ENCODE results near the gene ETNK2. TPM values are rescaled to one million over a fixed set of nuclear protein-coding genes. Genes with fewer than 3 reads are reported as not detected.
A peak's percentile ranks its signal among the peaks of the same experiment; 100 is the strongest.

Gene ETNK2
- total and polyA plus RNA-seq, 2 of the 13 experiments (the other 11 are each of a cell fraction or from before 2014, with no cell fraction given) = 15.5 to 42.8 TPM

DNA sequence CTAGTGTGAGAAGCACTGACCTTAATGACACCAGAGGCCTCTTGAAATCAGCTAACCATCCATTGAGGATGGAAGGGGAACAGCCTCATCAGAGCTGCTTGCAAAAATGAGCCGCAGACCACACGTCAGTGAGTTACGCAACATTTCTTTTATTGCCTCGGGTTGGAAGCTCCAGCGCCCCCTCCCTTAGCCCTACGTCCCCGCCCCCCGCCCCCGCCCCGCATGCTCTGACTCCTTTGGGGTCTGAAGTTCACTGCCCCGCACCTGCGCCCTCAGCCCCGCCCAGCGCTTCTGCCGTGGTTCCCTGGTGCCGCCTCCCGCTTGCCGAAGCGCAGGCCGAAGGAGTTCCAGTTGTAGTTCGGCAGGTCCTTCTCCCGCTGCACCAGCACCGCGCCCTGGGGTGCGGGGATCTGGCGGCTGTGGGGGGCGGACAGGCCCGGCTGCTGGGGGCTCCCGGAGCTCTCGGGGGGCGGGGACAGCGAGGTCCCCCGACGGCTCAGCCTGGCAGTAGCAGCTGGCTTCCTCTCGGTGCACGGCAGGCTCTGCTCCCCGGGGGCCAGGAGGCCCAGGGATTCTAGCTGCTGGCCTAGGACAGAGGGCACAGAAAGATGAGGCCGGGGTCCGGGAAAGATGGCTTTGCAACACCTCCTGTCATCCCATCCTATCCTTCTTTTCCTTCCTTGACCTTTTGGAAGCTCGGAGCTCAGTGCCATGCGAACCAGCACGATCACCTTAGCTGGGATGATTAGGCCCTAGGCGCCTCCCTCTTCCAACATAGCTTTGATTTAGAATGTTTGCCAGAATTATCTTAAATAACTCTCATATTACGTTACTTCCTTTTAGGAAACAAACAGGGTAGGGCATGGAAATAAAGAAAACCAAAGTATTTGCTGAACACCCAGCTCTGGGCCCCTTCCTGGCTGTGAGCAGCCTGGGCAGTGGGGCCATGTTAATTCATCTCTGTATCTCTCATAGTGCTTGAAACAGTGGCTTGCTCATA, 38.7 kb upstream of the ETNK2 start (continued):
- TF ChIP-seq MAF1 (CRISPR knock-in tag; IDR thresholded peaks at IDR 0.05; ENCODE audit: borderline replicate concordance) = no peak
- TF ChIP-seq HNRNPLL (IDR thresholded peaks at IDR 0.05; ENCODE audit: low read depth, low read length, poor library complexity, severe bottlenecking) = peak; percentile 25
- no peak for TF ChIP-seq RBM22 (optimal IDR thresholded peaks at IDR 0.05; ENCODE audit: low read length)
- TF ChIP-seq SMARCE1 (IDR thresholded peaks at IDR 0.05; ENCODE audit: borderline replicate concordance) = no peak
- no peak for TF ChIP-seq STAG1 (CRISPR knock-in tag; IDR thresholded peaks at IDR 0.05)
- no peak for TF ChIP-seq FLYWCH1 (CRISPR knock-in tag; IDR thresholded peaks at IDR 0.05)
- no peak for TF ChIP-seq NR3C1 (CRISPR knock-in tag; IDR thresholded peaks at IDR 0.05)
- peak; percentile 48; the same call in 1 of the 2 replicates for TF ChIP-seq PHF8 (CRISPR knock-in tag; IDR thresholded peaks at IDR 0.05)
- TF ChIP-seq ZNF562 (CRISPR knock-in tag; IDR thresholded peaks at IDR 0.05; ENCODE audit: borderline replicate concordance) = no peak
- no peak for TF ChIP-seq ZNF776 (CRISPR knock-in tag; IDR thresholded peaks at IDR 0.05)
- no peak for TF ChIP-seq ZBTB20 (CRISPR knock-in tag; IDR thresholded peaks at IDR 0.05; ENCODE audit: borderline replicate concordance, low read depth)
- TF ChIP-seq, protein P1, sequence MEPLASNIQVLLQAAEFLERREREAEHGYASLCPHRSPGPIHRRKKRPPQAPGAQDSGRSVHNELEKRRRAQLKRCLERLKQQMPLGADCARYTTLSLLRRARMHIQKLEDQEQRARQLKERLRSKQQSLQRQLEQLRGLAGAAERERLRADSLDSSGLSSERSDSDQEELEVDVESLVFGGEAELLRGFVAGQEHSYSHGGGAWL (CRISPR knock-in tag; IDR thresholded peaks at IDR 0.05) = 0 out of 2 replicates have a peak, but pooled peaks have one; percentile 41
- TF ChIP-seq NFKB2 (CRISPR knock-in tag; IDR thresholded peaks at IDR 0.05; ENCODE audit: borderline replicate concordance) = 0 out of 2 replicates have a peak, but pooled peaks have one; percentile 20
- TF ChIP-seq ZNF414 (CRISPR knock-in tag; IDR thresholded peaks at IDR 0.05) = no peak
- TF ChIP-seq CEBPB (IDR thresholded peaks at IDR 0.05; ENCODE audit: borderline replicate concordance, low read depth, low read length) = peak; percentile 94
- TF ChIP-seq, protein P2, sequence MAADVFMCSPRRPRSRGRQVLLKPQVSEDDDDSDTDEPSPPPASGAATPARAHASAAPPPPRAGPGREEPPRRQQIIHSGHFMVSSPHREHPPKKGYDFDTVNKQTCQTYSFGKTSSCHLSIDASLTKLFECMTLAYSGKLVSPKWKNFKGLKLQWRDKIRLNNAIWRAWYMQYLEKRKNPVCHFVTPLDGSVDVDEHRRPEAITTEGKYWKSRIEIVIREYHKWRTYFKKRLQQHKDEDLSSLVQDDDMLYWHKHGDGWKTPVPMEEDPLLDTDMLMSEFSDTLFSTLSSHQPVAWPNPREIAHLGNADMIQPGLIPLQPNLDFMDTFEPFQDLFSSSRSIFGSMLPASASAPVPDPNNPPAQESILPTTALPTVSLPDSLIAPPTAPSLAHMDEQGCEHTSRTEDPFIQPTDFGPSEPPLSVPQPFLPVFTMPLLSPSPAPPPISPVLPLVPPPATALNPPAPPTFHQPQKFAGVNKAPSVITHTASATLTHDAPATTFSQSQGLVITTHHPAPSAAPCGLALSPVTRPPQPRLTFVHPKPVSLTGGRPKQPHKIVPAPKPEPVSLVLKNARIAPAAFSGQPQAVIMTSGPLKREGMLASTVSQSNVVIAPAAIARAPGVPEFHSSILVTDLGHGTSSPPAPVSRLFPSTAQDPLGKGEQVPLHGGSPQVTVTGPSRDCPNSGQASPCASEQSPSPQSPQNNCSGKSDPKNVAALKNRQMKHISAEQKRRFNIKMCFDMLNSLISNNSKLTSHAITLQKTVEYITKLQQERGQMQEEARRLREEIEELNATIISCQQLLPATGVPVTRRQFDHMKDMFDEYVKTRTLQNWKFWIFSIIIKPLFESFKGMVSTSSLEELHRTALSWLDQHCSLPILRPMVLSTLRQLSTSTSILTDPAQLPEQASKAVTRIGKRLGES (CRISPR knock-in tag; IDR thresholded peaks at IDR 0.05; ENCODE audit: borderline replicate concordance) = no peak
- TF ChIP-seq ZNF790 (CRISPR knock-in tag; IDR thresholded peaks at IDR 0.05; ENCODE audit: borderline replicate concordance) = no peak
- TF ChIP-seq ZNF275 (CRISPR knock-in tag; IDR thresholded peaks at IDR 0.05; ENCODE audit: borderline replicate concordance) = no peak
- TF ChIP-seq HNRNPL (IDR thresholded peaks at IDR 0.05; ENCODE audit: low read depth, low read length) = no peak
- no peak for TF ChIP-seq IKZF4 (CRISPR knock-in tag; IDR thresholded peaks at IDR 0.05; ENCODE audit: borderline replicate concordance, low read depth, not compliant biosample characterization)
- no peak for TF ChIP-seq ZNF34 (CRISPR knock-in tag; IDR thresholded peaks at IDR 0.05; ENCODE audit: borderline replicate concordance)
